ENCODE results near the gene MAU2. TPM values are rescaled to one million over a fixed set of nuclear protein-coding genes. Genes with fewer than 3 reads are reported as not detected.
A peak's percentile ranks its signal among the peaks of the same experiment; 100 is the strongest.

The MAU2 gene
- total and polyA plus RNA-seq, 2 of the 13 experiments (the other 11 are each of a cell fraction or from before 2014, with no cell fraction given) = 16.8 to 33.8 TPM

- TF ChIP-seq ZSCAN20 (CRISPR knock-in tag; IDR thresholded peaks at IDR 0.05; ENCODE audit: borderline replicate concordance) (no peak), GTF2F1 (IDR thresholded peaks at IDR 0.05; ENCODE audit: low read length) (no peak), AHDC1 (CRISPR knock-in tag; IDR thresholded peaks at IDR 0.05; ENCODE audit: borderline replicate concordance) (no peak), ZNF646 (CRISPR knock-in tag; IDR thresholded peaks at IDR 0.05) (no peak), ARID2 (CRISPR knock-in tag; IDR thresholded peaks at IDR 0.05; ENCODE audit: borderline replicate concordance) (no peak), PLSCR1 (CRISPR knock-in tag; IDR thresholded peaks at IDR 0.05; ENCODE audit: borderline replicate concordance) (no peak), U2AF1 (optimal IDR thresholded peaks at IDR 0.05; ENCODE audit: low read depth, low read length) (no peak), POLR2G (IDR thresholded peaks at IDR 0.05; ENCODE audit: low read depth, low read length) (no peak), ZNF567 (CRISPR knock-in tag; IDR thresholded peaks at IDR 0.05; ENCODE audit: borderline replicate concordance) (no peak), FOXA3 (CRISPR knock-in tag; IDR thresholded peaks at IDR 0.05) (no peak), ZFP91 (CRISPR knock-in tag; IDR thresholded peaks at IDR 0.05; ENCODE audit: borderline replicate concordance) (peak; percentile 90; the same call in 1 of the 2 replicates), ZFX (CRISPR knock-in tag; IDR thresholded peaks at IDR 0.05; ENCODE audit: low read depth) (0 out of 2 replicates have a peak, but pooled peaks have one; percentile 31)
These were observed 85.6 kb downstream of the MAU2 start (continued) for GRCh38 chr19:19405971-19406877.

Measured in HepG2 (cell line).